22Rv1 (cell line): ENCODE results near the gene WWOX.

Experiments
- H3K27ac ChIP-seq: fragments of 450-650 bp; 2 replicates; pipeline ENCODE4 v1.5.1; 2017
- CTCF ChIP-seq: fragments of 450-650 bp; IDR thresholded peaks from 2 replicates; pipeline ENCODE4 v1.5.1; 2017; ENCODE audit warnings: mild to moderate bottlenecking
- ZFX ChIP-seq: fragments of 450-650 bp; IDR thresholded peaks from 2 replicates; pipeline ENCODE4 v1.6.1; 2017; ENCODE audit warnings: antibody characterized with exemption, borderline replicate concordance

Gene WWOX

GRCh38 chr16:78970650-78971049 lies 871.2 kb downstream of the WWOX start:
- TF ChIP-seq ZFX (no peak), CTCF (no peak)
- no peak overlapping the region for H3K27ac ChIP-seq

- TF ChIP-seq ZFX: no peak
- TF ChIP-seq CTCF: no peak
- H3K27ac ChIP-seq: no peak overlapping the region
These were observed 872.6 kb downstream of the WWOX start for GRCh38 chr16:78972006-78972405.

- H3K27ac ChIP-seq: no peak overlapping the region
- no peak for TF ChIP-seq CTCF
- no peak for TF ChIP-seq ZFX
These were observed 873.5 kb downstream of the WWOX start for GRCh38 chr16:78972986-78973385.

GRCh38 chr16:78976212-78976611 lies 876.8 kb downstream of the WWOX start:
- TF ChIP-seq CTCF: no peak
- TF ChIP-seq ZFX: no peak
- H3K27ac ChIP-seq: no peak overlapping the region

- no peak overlapping the region for H3K27ac ChIP-seq
- TF ChIP-seq ZFX (no peak), CTCF (no peak)
These were observed 881.4 kb downstream of the WWOX start for GRCh38 chr16:78980825-78981224.

- H3K27ac ChIP-seq: no peak overlapping the region
- TF ChIP-seq CTCF (no peak), ZFX (no peak)
These were observed 882.8 kb downstream of the WWOX start for GRCh38 chr16:78982096-78982744.

GRCh38 chr16:78984324-78984723 lies 884.9 kb downstream of the WWOX start:
- TF ChIP-seq CTCF (no peak), ZFX (no peak)
- no peak overlapping the region for H3K27ac ChIP-seq
